ENCODE results near the gene ACSM2B. TPM values are rescaled to one million over a fixed set of nuclear protein-coding genes. Genes with fewer than 3 reads are reported as not detected.

ACSM2B gene
- total RNA-seq, 3 donors from 2014 or later: not detected

DNA sequence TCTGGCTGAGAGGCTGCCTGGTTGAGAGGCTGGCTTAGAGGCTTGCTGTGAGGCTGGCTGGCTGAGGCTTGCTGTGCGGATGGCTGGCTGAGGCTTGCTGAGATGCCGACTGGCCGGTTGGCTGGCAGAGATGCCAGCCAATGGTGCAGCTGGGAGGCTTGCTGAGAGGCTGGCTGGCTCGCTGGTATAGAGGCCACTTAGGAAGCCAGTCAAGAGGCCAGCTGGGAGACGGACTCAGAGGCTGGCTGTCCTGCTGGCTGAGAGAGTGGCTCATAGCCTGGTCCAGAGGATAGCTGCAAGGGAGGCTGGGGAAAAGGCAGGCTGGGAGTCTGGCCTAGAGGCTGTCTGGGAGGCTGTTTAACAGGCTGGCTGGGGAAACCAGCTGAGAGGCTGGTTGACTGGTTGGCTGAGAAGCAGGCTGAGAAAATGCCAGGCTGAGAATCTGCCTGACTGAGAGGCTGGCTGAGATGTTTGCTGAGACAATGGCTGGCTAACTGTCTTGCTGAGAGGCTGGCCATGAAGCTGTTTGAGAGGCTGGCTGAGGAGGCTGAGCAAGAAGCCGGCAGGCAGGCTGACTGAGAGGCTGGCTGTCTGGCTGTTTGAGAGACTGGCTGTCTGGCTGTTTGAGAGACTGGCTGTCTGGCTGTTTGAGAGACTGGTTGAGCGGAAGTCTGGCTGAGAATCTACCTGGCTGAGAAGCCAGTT lies 37.5 kb upstream of the ACSM2B start:
- intact Hi-C loops (cut with DNase I; ENCODE audit: low total_unique reads): no loop called here
- Histone ChIP-seq H3K36me3 (no peaks in the 10 kb centered on the region), H3K27me3 (no peaks in the 10 kb centered on the region), H3K4me3 (no peak overlapping the region), H3K4me1 (no peaks in the 10 kb centered on the region), H3K27ac (no peak overlapping the region), H3K9me3 (no peaks in the 10 kb centered on the region)
- DNase-seq (ENCODE audit: low spot score in 2 of 2): no peak
- TF ChIP-seq CTCF (IDR thresholded peaks at IDR 0.05) (no peak), POLR2AphosphoS5 (IDR thresholded peaks at IDR 0.05) (no peak), POLR2A (IDR thresholded peaks at IDR 0.05) (no peak)

DNA sequence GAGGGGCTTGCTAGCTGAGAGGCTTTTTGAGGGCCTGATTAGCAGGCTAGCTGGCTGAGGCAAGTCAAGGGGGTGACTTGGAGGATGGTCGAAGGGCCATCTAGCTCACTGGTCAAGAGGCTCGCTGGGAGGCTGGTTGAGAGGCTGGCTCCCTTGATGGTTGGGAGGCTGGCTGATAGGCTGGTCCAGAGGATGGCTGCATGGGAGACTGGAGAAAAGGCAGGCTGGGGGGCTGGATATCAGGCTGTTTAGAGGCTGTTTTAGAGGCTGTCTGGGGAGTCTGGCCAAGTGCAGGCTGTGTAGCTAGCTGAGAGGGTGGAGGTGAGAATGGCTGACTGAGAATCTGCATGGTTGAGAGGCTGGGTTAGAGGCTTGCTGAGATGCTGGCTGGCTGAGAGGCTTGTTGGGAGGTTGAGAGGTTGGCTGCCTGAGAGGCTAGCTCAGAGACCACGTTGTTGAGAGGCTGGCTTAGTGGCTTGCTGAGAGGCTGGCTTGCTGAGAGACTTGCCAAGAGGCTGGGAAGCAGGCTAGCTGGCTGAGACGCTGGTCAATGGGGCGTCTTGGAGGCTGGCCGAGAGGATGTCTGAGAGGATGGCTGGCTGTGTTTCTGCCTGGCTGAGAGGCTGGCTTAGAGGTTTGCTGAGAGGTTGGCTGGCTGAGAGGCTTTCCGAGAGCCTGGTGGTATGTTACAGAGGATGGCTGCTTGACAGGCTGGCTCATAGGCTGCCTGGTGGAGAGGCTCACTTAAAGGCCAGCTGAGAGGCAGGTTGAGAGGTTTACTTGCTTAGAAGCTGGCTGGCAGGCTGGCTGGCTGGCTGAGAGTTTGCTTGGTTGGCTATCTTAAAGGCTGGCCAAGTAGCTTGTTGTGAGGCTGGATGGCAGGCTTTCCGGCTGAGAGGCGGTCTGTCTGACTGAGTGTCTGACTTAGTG lies 36.6 kb upstream of the ACSM2B start:
- H3K9me3 ChIP-seq: no peaks in the 10 kb centered on the region
- no peaks in the 10 kb centered on the region for H3K36me3 ChIP-seq
- intact Hi-C loops (cut with DNase I; ENCODE audit: low total_unique reads): no loop called here
- H3K27me3 ChIP-seq: no peaks in the 10 kb centered on the region
- no peaks in the 10 kb centered on the region for H3K4me1 ChIP-seq
- H3K4me3 ChIP-seq: no peak overlapping the region
- H3K27ac ChIP-seq: peak overlapping the region in 1 of 2 donors; percentile 2
- TF ChIP-seq POLR2A (IDR thresholded peaks at IDR 0.05): no peak
- no peak for TF ChIP-seq CTCF (IDR thresholded peaks at IDR 0.05)
- no peak for TF ChIP-seq POLR2AphosphoS5 (IDR thresholded peaks at IDR 0.05)
- no peak for DNase-seq (ENCODE audit: low spot score in 2 of 2)

DNA sequence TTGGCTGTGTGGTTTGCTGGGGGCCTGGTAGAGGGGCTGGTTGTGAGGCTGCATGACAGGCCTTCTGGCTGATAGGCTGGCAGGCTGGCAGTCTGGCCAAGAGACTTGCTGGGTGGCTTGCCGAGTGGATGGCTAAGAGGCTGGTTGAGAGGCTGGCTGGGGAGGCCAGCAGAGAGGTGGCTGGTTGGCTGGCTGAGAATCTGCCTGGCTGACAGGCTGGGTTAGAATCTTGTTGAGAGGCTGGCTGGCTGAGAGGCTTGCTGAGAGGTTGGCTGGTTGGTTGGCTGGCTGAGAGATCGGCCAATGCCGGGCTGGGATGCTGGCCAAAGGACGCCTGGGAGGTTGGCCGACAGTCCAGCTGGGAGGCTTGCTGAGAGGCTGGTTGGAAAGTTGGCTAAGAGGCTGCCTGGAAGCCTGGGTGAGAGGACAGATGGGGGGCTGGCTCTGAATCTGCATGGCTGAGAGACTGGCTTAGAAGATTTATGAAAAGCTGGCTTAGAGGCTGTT lies 35.9 kb upstream of the ACSM2B start:
- Histone ChIP-seq H3K4me1 (no peaks in the 10 kb centered on the region), H3K9me3 (no peaks in the 10 kb centered on the region), H3K36me3 (no peaks in the 10 kb centered on the region), H3K27ac (peak overlapping the region in 1 of 2 donors; percentile 1), H3K27me3 (no peaks in the 10 kb centered on the region), H3K4me3 (no peak overlapping the region)
- intact Hi-C loops (cut with DNase I; ENCODE audit: low total_unique reads): no loop called here
- no peak for TF ChIP-seq POLR2AphosphoS5 (IDR thresholded peaks at IDR 0.05)
- no peak for TF ChIP-seq POLR2A (IDR thresholded peaks at IDR 0.05)
- TF ChIP-seq CTCF (IDR thresholded peaks at IDR 0.05): no peak
- no peak for DNase-seq (ENCODE audit: low spot score in 2 of 2)

DNA sequence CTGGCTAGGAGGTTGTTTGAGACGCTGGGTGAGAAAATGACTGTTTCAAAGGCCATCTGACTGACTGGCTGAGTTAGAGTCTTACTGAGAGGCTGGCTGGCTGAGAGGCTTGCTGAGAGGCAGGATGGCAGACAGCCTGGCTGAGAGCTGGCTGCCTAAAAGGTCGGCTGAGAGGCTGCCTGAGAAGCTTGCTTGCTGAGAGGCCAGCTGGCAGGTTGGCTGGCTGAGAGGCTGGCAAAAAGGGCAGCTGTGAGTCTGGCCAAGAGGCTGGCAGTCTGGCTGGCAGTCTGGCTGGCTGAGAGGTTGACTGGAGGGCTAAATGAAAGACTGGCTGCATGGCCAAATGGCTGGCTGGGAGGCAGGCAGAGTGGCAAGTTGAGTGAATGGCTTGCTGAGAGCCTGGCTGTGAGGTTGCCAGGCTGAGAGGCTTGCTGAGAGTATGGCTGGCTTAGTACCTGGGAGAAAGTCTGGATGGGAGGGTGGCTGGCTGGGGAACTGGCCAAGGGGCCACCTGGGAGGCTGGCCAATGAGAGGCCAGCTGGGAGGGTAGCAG lies 35.3 kb upstream of the ACSM2B start:
- H3K36me3 ChIP-seq: no peaks in the 10 kb centered on the region
- H3K4me1 ChIP-seq: no peaks in the 10 kb centered on the region
- peak overlapping the region; percentile 1 to 7 for H3K27ac ChIP-seq
- no peaks in the 10 kb centered on the region for H3K27me3 ChIP-seq
- no peak overlapping the region for H3K4me3 ChIP-seq
- H3K9me3 ChIP-seq: no peaks in the 10 kb centered on the region
- intact Hi-C loops (cut with DNase I; ENCODE audit: low total_unique reads): no loop called here
- TF ChIP-seq CTCF (IDR thresholded peaks at IDR 0.05) (no peak), POLR2AphosphoS5 (IDR thresholded peaks at IDR 0.05) (no peak), POLR2A (IDR thresholded peaks at IDR 0.05) (no peak)
- no peak for DNase-seq (ENCODE audit: low spot score in 2 of 2)
